Measurements from ENCODE around the gene TNFRSF14. TPM values are rescaled to one million over a fixed set of nuclear protein-coding genes. Genes with fewer than 3 reads are reported as not detected.
"Not testable (repeated sequence)": the region's sequence is repeated elsewhere in the genome, so short reads cannot be mapped to it uniquely, and the experiment has no call there.

TNFRSF14 gene
- total and polyA plus RNA-seq, 5 donors, result 17.6 to 27.6 (median 22.9) TPM

DNA sequence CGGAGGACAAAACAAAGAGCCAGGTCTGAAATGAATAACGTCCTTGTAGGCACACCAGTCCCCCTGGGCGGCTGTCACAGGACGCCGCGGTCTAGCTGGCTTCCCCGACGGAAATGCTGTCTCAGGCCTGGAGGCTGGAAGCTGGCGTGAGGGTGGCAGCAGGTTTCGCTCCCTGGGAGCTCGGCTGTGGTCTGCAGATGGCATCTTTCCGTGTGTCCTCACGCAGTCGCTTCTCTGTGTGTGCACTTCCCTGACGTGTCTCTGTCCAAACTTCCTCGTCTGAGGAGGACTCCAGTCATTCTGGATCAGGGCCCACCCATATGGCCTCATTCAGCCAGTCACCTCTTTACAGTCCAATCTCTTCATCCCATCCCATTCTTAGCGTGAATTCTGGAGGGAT lies 14.2 kb downstream of the TNFRSF14 start:
- Histone ChIP-seq H3K4me3 (ENCODE audit: low read length) (no peak overlapping the region), H3K27ac (ENCODE audit: low read length) (no peak overlapping the region), H3K4me1 (ENCODE audit: control insufficient read depth, insufficient read depth, low read length) (no peaks in the 10 kb centered on the region), H3K27me3 (ENCODE audit: control insufficient read depth, insufficient read depth) (no peaks in the 10 kb centered on the region), H3K9me3 (ENCODE audit: control insufficient read depth, low read length) (no peaks in the 10 kb centered on the region)
- ATAC-seq, result no peak
- 86% methylated on average over 17 of the region's 17 CpGs for WGBS
- peak in 2 of 3 donors; percentile 9 to 19 for DNase-seq
- intact Hi-C loops (cut with DNase I), result no loop called here

DNA sequence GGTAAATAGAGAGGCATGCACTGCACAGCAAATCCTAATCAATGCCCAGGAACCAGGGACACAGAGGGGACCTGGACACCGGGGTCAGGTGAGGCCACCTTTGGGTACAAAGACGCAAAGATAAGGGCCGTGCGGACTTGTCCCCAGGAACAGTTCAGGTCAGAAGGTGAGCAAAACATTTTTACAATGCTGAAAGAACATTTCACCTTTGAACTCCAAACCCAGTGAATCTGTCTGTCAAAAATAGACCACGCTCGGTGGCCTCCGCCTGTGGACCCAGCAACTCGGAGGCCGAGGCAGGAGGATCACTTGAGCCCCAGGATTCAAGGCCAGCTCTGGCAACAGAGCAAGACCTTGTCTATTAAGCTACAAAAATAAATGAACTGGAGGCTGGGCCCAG lies 15.2 kb downstream of the TNFRSF14 start:
- peak in 1 of 3 donors; percentile 10 for DNase-seq
- WGBS, result 89% methylated on average over 9 of the region's 9 CpGs

DNA sequence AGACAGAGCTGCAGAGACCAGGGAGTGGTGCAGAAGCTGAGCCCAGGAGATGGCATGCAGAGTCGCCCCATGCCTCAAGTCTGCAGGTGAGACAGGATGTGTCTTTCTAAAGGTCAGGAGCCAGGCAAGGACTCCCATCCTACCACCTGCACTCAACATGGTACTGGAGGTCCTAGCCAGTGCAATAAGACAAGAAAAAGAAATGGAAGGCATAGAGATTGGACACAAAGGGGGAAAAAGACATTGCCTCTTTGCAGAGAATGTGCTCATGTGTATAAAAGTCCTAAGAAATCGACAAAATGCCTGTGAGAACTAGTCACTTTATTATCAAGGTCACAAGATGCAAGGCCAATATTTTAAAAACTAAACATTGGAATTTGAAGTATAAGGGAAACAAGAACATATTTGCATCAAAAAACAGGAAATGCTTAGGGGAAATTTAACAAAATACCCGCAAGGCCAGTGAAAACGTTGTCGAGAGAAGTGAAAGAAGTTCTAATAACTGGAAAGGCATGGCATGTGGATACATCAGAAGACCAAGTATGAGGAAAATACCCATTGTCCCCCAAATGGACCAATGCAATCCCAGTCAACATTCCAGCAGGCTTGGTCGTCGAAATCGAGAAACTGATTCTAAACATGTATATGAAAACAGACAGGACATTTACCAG lies 17.2 kb downstream of the TNFRSF14 start:
- WGBS, result 87% methylated on average over 8 of the region's 8 CpGs
- Histone ChIP-seq H3K27me3 (ENCODE audit: control insufficient read depth, insufficient read depth) (no peaks in the 10 kb centered on the region), H3K27ac (ENCODE audit: low read length) (no peak overlapping the region), H3K4me1 (ENCODE audit: control insufficient read depth, insufficient read depth, low read length) (no peaks in the 10 kb centered on the region), H3K4me3 (ENCODE audit: low read length) (no peak overlapping the region), H3K9me3 (ENCODE audit: control insufficient read depth, low read length) (no peaks in the 10 kb centered on the region)
- DNase-seq (no peak), ATAC-seq (no peak)
- intact Hi-C loops (cut with DNase I), result no loop called here

More for the DNA sequence above, 15.2 kb downstream of the TNFRSF14 start:
- intact Hi-C loops (cut with DNase I), result no loop called here
- Histone ChIP-seq H3K4me3 (ENCODE audit: low read length) (no peak overlapping the region), H3K4me1 (ENCODE audit: control insufficient read depth, insufficient read depth, low read length) (no peaks in the 10 kb centered on the region), H3K9me3 (ENCODE audit: control insufficient read depth, low read length) (no peaks in the 10 kb centered on the region), H3K27me3 (ENCODE audit: control insufficient read depth, insufficient read depth) (no peaks in the 10 kb centered on the region), H3K27ac (ENCODE audit: low read length) (no peak overlapping the region)
- ATAC-seq, result no peak

DNA sequence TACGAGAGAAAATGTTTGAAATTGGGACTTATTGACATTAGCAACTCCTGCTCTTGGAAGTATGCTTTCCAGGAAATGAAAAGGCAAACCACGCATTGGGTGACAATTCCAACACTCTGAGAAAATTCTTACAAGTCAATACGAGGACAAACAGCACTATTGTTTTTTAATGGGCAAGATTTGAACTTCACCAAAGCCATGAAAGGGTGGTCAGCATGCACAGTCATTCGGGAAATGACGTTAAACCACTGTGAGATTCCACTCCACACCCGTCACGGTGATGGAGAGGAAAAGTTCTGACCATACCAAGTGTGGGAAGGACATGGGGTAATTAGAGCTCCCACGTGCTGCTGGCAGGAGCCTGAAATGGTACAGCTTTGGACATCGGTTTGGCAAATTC lies 18.2 kb downstream of the TNFRSF14 start:
- WGBS, result 71% methylated on average over 9 of the region's 9 CpGs
- no peaks in the 10 kb centered on the region for H3K4me1 ChIP-seq (ENCODE audit: control insufficient read depth, insufficient read depth, low read length)
- H3K9me3 ChIP-seq (ENCODE audit: control insufficient read depth, low read length), result no peaks in the 10 kb centered on the region
- no peaks in the 10 kb centered on the region for H3K27me3 ChIP-seq (ENCODE audit: control insufficient read depth, insufficient read depth)
- no peak for ATAC-seq
- intact Hi-C loops (cut with DNase I), result no loop called here
- peak in 1 of 3 donors; percentile 7 for DNase-seq
- H3K4me3 ChIP-seq (ENCODE audit: low read length), result no peak overlapping the region
- H3K27ac ChIP-seq (ENCODE audit: low read length), result no peak overlapping the region

DNA sequence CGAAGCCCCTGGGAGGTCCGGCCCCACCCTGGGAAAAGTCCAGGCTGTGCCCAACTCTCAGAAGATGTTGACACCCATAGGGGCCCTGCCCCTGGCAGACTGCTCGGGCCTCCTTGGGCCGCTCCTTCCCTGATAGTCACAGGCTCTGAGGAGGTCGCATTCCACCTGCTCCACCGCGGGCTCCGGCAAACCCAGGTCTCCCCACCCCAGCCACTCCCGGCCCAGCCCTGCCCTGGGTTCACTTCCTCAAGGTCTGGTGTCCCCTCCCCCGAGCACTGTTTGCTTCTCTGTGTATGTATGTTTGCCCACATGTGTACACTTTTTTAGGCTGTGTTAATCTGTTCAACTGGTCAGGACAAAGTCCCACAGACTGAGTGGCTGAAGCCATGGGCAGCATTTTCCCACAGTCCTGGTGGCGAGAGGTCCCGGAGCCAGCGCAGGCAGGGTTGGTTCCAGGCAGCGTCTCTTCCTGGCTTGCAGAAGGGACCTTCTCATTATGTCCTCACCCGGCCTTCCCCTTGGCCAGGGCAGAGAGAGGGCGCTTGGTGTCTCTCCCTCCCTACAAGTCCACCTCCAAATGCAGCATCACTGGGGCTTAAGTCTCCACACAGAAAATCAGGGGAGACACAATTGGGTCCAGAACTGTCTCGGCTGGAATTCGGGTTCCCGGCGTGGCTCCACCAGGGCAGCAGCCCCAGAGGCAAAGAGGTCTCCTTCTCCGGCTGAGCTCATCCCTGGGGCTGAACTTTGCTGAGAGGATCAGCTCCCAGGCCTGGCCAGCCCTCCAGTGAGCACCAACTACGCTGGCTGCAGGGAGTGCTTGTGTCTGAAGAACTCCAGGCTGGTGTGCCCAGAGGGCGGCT lies 19.9 kb downstream of the TNFRSF14 start:
- Histone ChIP-seq H3K4me1 (ENCODE audit: control insufficient read depth, insufficient read depth, low read length) (no peaks in the 10 kb centered on the region), H3K27me3 (ENCODE audit: control insufficient read depth, insufficient read depth) (no peaks in the 10 kb centered on the region), H3K9me3 (ENCODE audit: control insufficient read depth, low read length) (no peaks in the 10 kb centered on the region), H3K4me3 (ENCODE audit: low read length) (no peak overlapping the region), H3K27ac (ENCODE audit: low read length) (peak overlapping the region; percentile 10)
- ATAC-seq (peak in 1 of 2 donors; percentile 36), DNase-seq (peak; percentile 15 to 71 (median 61))
- 77% methylated on average over 23 of the region's 23 CpGs for WGBS
- intact Hi-C loops (cut with DNase I), result no loop called here

DNA sequence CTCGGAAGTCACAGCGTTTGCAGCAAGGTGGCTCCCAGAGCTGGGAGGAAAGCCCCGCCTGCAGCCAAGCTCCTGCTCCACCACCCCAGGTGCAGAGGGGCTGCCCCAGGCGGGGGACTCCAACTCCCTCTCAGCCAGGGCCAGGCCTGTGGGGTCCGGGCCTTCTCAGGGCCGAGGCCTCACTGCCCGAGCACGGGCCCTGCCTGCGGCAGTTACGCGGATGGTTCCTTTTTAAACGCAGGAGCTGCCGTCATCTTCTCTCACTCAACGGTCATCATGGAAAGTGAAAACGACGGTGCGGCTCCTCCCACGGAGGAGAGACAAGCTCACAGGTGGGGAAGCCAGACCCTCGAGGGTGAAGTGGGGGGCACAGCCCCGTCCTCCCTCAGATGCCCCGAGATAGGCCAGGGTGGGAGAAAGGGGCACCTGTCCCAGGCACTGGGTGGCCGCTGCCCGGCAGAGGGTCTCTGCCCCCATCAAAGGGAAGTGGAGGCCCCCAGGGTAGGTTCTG lies 21.4 kb downstream of the TNFRSF14 start:
- DNase-seq, result peak in 2 of 3 donors; percentile 5 to 57
- WGBS, result 63% methylated on average over 21 of the region's 23 CpGs
- intact Hi-C loops (cut with DNase I); H3K27me3 ChIP-seq (ENCODE audit: control insufficient read depth, insufficient read depth); H3K9me3 ChIP-seq (ENCODE audit: control insufficient read depth, low read length); H3K4me3 ChIP-seq (ENCODE audit: low read length); H3K4me1 ChIP-seq (ENCODE audit: control insufficient read depth, insufficient read depth, low read length): not testable (repeated sequence)
- H3K27ac ChIP-seq (ENCODE audit: low read length), result peak overlapping the region; percentile 88
- peak in 1 of 2 donors; percentile 2 for ATAC-seq

DNA sequence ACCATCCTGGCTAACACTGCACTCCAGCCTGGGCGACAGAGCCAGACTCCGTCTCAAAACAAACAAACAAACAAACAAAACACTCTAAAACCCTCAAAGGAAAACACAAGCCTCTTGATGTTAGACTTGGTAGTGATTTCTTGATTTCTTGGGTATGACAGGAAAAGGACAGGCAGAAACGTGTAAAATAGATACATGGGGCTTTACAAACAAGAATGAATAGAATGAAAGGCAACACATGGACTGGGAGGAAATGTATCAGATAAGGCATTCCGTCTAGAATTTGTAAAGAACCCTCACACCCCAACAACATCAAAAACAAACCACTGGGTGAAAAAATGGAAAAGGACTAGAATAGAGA lies 22.6 kb downstream of the TNFRSF14 start:
- WGBS, result 40% methylated on average over 4 of the region's 4 CpGs
- H3K27ac ChIP-seq (ENCODE audit: low read length), result peak overlapping the region; percentile 39
- no peak overlapping the region for H3K4me3 ChIP-seq (ENCODE audit: low read length)
- no peaks in the 10 kb centered on the region for H3K27me3 ChIP-seq (ENCODE audit: control insufficient read depth, insufficient read depth)
- ATAC-seq (no peak), DNase-seq (no peak)
- H3K9me3 ChIP-seq (ENCODE audit: control insufficient read depth, low read length), result no peaks in the 10 kb centered on the region
- intact Hi-C loops (cut with DNase I), result no loop called here
- H3K4me1 ChIP-seq (ENCODE audit: control insufficient read depth, insufficient read depth, low read length), result no peaks in the 10 kb centered on the region

DNA sequence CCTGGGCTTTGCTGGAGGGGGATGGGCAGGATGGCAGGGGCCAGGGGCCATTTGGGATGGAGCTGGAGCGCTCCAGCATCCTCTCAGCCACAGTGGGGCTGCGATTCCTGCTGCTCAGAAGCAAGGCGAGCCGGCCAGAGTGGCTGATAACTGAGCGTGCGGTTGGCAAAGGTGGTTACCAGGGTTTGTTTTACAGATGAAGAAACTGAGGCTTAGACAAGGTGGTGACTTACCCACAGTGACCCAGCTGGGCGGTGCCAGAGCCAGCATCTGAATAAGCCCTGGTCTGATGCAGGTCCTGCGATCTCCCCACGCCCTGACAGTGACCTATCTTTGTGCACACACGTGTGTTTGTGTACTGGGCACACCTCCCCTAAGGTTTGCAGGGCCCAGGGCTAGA lies 24.5 kb downstream of the TNFRSF14 start:
- Histone ChIP-seq H3K4me1 (ENCODE audit: control insufficient read depth, insufficient read depth, low read length) (peaks cover 3% of the 10 kb centered on the region), H3K27ac (ENCODE audit: low read length) (no peak overlapping the region), H3K9me3 (ENCODE audit: control insufficient read depth, low read length) (no peaks in the 10 kb centered on the region), H3K27me3 (ENCODE audit: control insufficient read depth, insufficient read depth) (no peaks in the 10 kb centered on the region), H3K4me3 (ENCODE audit: low read length) (no peak overlapping the region)
- DNase-seq, result peak; percentile 6 to 50 (median 38)
- intact Hi-C loops (cut with DNase I), result no loop called here
- ATAC-seq, result no peak
- WGBS, result 95% methylated on average over 10 of the region's 10 CpGs

DNA sequence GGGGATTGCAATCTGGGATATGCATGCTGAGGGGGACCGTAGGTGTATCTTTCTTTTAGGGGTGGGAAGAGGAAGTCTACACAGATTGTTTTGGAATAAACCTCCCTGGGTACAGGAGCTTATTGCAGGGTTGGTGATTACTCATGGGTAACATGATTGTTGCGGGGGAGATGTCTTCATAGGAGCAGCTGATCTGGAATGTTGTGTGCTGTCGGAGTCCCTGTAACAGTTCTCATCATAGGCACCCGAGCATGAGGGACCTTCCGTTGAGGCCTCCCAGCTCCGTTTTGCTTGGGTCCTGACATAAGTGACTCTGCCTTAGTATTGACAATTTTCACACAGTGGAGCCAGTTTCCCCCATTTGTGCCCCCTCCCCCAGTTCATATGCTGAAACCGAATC lies 26.2 kb downstream of the TNFRSF14 start:
- H3K4me3 ChIP-seq (ENCODE audit: low read length), result no peak overlapping the region
- intact Hi-C loops (cut with DNase I), result no loop called here
- H3K4me1 ChIP-seq (ENCODE audit: control insufficient read depth, insufficient read depth, low read length), result peaks cover 3% of the 10 kb centered on the region
- ATAC-seq, result no peak
- no peaks in the 10 kb centered on the region for H3K9me3 ChIP-seq (ENCODE audit: control insufficient read depth, low read length)
- no peaks in the 10 kb centered on the region for H3K27me3 ChIP-seq (ENCODE audit: control insufficient read depth, insufficient read depth)
- WGBS, result 69% methylated on average over 7 of the region's 7 CpGs
- no peak overlapping the region for H3K27ac ChIP-seq (ENCODE audit: low read length)
- peak; percentile 2 to 8 (median 7) for DNase-seq

DNA sequence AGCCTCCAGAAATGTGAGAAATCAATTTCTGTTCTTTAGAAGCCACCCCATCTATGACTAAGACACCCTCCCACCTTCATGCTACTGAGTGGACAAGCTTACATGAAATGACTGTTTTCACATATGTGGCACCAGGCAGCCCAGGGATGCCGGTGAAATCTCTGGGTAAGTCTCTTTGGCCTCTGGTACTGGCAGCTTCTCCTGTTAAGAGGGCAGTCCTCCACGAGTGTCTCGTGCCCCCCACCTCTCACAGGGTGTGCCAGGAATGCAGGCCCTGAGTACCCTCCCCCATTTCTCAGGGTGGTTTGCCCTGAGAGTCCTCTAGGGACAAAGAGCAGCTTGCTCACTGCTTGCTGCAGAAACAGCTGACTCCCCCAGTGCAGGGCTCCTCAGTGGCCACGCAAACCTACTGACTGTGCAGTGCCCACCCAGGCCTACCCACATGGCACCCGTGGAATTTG lies 27.2 kb downstream of the TNFRSF14 start:
- peaks cover 3% of the 10 kb centered on the region for H3K4me1 ChIP-seq (ENCODE audit: control insufficient read depth, insufficient read depth, low read length)
- 67% methylated on average over 5 of the region's 5 CpGs for WGBS
- intact Hi-C loops (cut with DNase I), result no loop called here

DNA sequence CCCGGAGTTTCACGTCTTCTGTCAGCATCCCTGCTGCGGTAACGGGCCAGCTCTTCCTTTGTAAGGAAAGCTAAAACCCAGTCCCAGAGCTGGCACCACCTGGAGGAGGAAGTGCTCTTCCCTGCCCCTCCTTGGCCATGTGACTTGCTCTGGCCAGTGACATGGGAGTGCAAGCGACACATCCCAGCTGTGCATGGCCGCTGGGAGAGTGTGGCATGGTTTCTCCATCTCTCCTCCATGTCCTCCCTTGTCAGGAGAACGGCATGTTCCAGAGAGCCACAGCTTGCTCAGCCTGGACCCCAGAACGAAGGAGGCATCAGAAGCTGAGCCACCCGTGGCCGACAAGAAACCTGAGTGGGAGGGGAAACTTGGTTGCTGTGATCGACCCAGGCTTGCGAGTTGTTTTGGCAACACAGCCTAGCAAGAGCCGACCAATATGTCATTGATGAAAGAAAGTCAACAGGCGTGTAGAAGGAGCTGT lies 27.7 kb downstream of the TNFRSF14 start:
- 59% methylated on average over 14 of the region's 14 CpGs for WGBS
- Histone ChIP-seq H3K27ac (ENCODE audit: low read length) (no peak overlapping the region), H3K4me1 (ENCODE audit: control insufficient read depth, insufficient read depth, low read length) (peaks cover 3% of the 10 kb centered on the region), H3K27me3 (ENCODE audit: control insufficient read depth, insufficient read depth) (no peaks in the 10 kb centered on the region), H3K9me3 (ENCODE audit: control insufficient read depth, low read length) (no peaks in the 10 kb centered on the region), H3K4me3 (ENCODE audit: low read length) (no peak overlapping the region)
- ATAC-seq (no peak), DNase-seq (peak in 2 of 3 donors; percentile 8 to 27)
- intact Hi-C loops (cut with DNase I), result no loop called here

More for the DNA sequence above, 27.2 kb downstream of the TNFRSF14 start:
- H3K27me3 ChIP-seq (ENCODE audit: control insufficient read depth, insufficient read depth), result no peaks in the 10 kb centered on the region
- no peaks in the 10 kb centered on the region for H3K9me3 ChIP-seq (ENCODE audit: control insufficient read depth, low read length)
- no peak for ATAC-seq
- DNase-seq, result peak; percentile 9 to 40 (median 33)
- H3K4me3 ChIP-seq (ENCODE audit: low read length), result no peak overlapping the region
- no peak overlapping the region for H3K27ac ChIP-seq (ENCODE audit: low read length)
